Activated CD4-positive, alpha-beta T cell treated with anti-CD3 and anti-CD28 coated beads for 1 hour (primary cell): ENCODE measurements around the gene FGFR4.
A peak's percentile ranks its signal among the peaks of the same experiment; 100 is the strongest.
"Not testable (repeated sequence)": the region's sequence is repeated elsewhere in the genome, so short reads cannot be mapped to it uniquely, and the experiment has no call there.

ENCODE experiments used
- DNase-seq: peaks from one replicate; pipeline ENCODE4 v3.0.0-alpha.2; 2020

Gene FGFR4

GRCh38 chr5:177086654-177087397 lies at the start of gene FGFR4:
Gene FGFR4, plus strand, starts transcription at chr5:177086915. Its CDS starts 2,688 bp downstream, at chr5:177089603.
- peak; percentile 48 for DNase-seq

GRCh38 chr5:177036921-177037320 lies 49.8 kb upstream of the FGFR4 start:
- DNase-seq: no peak

- no peak for DNase-seq
These were observed 45.8 kb upstream of the FGFR4 start for GRCh38 chr5:177040814-177041420.

GRCh38 chr5:177041936-177042335 lies 44.8 kb upstream of the FGFR4 start:
- DNase-seq: no peak

GRCh38 chr5:177043114-177043513 lies 43.6 kb upstream of the FGFR4 start:
- DNase-seq: no peak

- DNase-seq: no peak
These were observed 42.8 kb upstream of the FGFR4 start for GRCh38 chr5:177043958-177044357.

GRCh38 chr5:177044641-177045040 lies 42.1 kb upstream of the FGFR4 start:
- no peak for DNase-seq

- DNase-seq: no peak
These were observed 41.1 kb upstream of the FGFR4 start for GRCh38 chr5:177045631-177046030.

- not testable (repeated sequence) for DNase-seq
These were observed 38.2 kb upstream of the FGFR4 start for GRCh38 chr5:177048531-177048930.

GRCh38 chr5:177049285-177049684 lies 37.4 kb upstream of the FGFR4 start:
- no peak for DNase-seq

- DNase-seq: no peak
These were observed 22.0 kb upstream of the FGFR4 start for GRCh38 chr5:177064500-177065277.

GRCh38 chr5:177065491-177065890 lies 21.2 kb upstream of the FGFR4 start:
- no peak for DNase-seq

- no peak for DNase-seq
These were observed 20.5 kb upstream of the FGFR4 start for GRCh38 chr5:177066224-177066623.

- DNase-seq: no peak
These were observed 19.2 kb upstream of the FGFR4 start for GRCh38 chr5:177067503-177067902.

GRCh38 chr5:177070536-177071191 lies 16.1 kb upstream of the FGFR4 start:
- DNase-seq: no peak

- DNase-seq: peak; percentile 13
These were observed 14.9 kb upstream of the FGFR4 start for GRCh38 chr5:177071666-177072385.

- no peak for DNase-seq
These were observed 9.4 kb upstream of the FGFR4 start for GRCh38 chr5:177077335-177077734.

- no peak for DNase-seq
These were observed 7.1 kb upstream of the FGFR4 start for GRCh38 chr5:177079606-177080005.

- DNase-seq: no peak
These were observed 6.5 kb upstream of the FGFR4 start for GRCh38 chr5:177080265-177080664.

- no peak for DNase-seq
These were observed 4.9 kb upstream of the FGFR4 start for GRCh38 chr5:177081859-177082258.

- no peak for DNase-seq
These were observed 3.4 kb upstream of the FGFR4 start for GRCh38 chr5:177083357-177083756.

GRCh38 chr5:177084175-177084574 lies 2.5 kb upstream of the FGFR4 start:
- DNase-seq: no peak
